GM23248 (cell line): ENCODE measurements around the gene AGMO. TPM values are rescaled to one million over a fixed set of nuclear protein-coding genes. Genes with fewer than 3 reads are reported as not detected.
A peak's percentile ranks its signal among the peaks of the same experiment; 100 is the strongest.
"Not testable (repeated sequence)": the region's sequence is repeated elsewhere in the genome, so short reads cannot be mapped to it uniquely, and the experiment has no call there.

Experiments used
- DNase-seq: peaks from one replicate; pipeline ENCODE4 v3.0.0-alpha.2; 2015
- H2AFZ ChIP-seq: fragments of 200-600 bp; sonication (generic); 2 replicates; pipeline ENCODE4 v1.6.1; 2016; ENCODE audit warnings: antibody characterized with exemption
- H3F3A ChIP-seq: fragments of 200-600 bp; sonication (generic); 2 replicates; pipeline ENCODE4 v1.6.1; 2016; ENCODE audit warnings: mild to moderate bottlenecking, antibody characterized with exemption, mixed run types; ENCODE audit not compliant: insufficient read depth
- H3K27ac ChIP-seq: fragments of 200-600 bp; sonication (generic); 2 replicates; pipeline ENCODE4 v1.5.1; 2016; ENCODE audit warnings: mild to moderate bottlenecking
- H3K27me3 ChIP-seq: fragments of 200-600 bp; sonication (generic); replicated peaks from 2 replicates; pipeline ENCODE4 v1.6.1; 2016; ENCODE audit warnings: mild to moderate bottlenecking; ENCODE audit not compliant: insufficient read depth
- H3K36me3 ChIP-seq: fragments of 200-600 bp; sonication (generic); 2 replicates; pipeline ENCODE4 v1.6.1; 2016; ENCODE audit warnings: low read depth, mild to moderate bottlenecking
- H3K4me1 ChIP-seq: fragments of 200-600 bp; sonication (generic); 2 replicates; pipeline ENCODE4 v1.6.1; 2016; ENCODE audit warnings: mild to moderate bottlenecking; ENCODE audit not compliant: insufficient read depth
- H3K4me2 ChIP-seq: fragments of 200-600 bp; sonication (generic); one replicate; pipeline ENCODE4 v1.6.1; 2016; ENCODE audit warnings: mild to moderate bottlenecking; ENCODE audit not compliant: unreplicated experiment
- H3K4me3 ChIP-seq: fragments of 200-600 bp; sonication (generic); 2 replicates; pipeline ENCODE4 v1.5.1; 2016; ENCODE audit warnings: mild to moderate bottlenecking
- H3K79me2 ChIP-seq: fragments of 200-600 bp; sonication (generic); 2 replicates; pipeline ENCODE4 v1.6.1; 2016; ENCODE audit warnings: mild to moderate bottlenecking; ENCODE audit not compliant: insufficient read depth
- H3K9ac ChIP-seq: fragments of 200-600 bp; sonication (generic); 2 replicates; pipeline ENCODE4 v1.6.1; 2016; ENCODE audit warnings: mild to moderate bottlenecking
- H3K9me2 ChIP-seq: fragments of 200-600 bp; sonication (generic); 2 replicates; pipeline ENCODE4 v1.6.1; 2016; ENCODE audit warnings: mixed run types, mild to moderate bottlenecking, moderate library complexity; ENCODE audit not compliant: insufficient read depth
- H3K9me3 ChIP-seq: fragments of 200-600 bp; sonication (generic); one replicate; pipeline ENCODE4 v1.6.1; 2017; ENCODE audit warnings: low read depth
- H4K20me1 ChIP-seq: fragments of 200-600 bp; sonication (generic); 2 replicates; pipeline ENCODE4 v1.6.0; 2016; ENCODE audit not compliant: insufficient read depth
- EZH2 ChIP-seq: fragments of 200-600 bp; sonication (generic); IDR thresholded peaks from 2 replicates; pipeline ENCODE4 v1.6.1; 2018; ENCODE audit warnings: antibody characterized with exemption, mild to moderate bottlenecking; ENCODE audit not compliant: insufficient read depth, poor library complexity, severe bottlenecking
- EZH2phosphoT487 ChIP-seq: fragments of 200-600 bp; sonication (generic); IDR thresholded peaks from 2 replicates; pipeline ENCODE4 v1.6.1; 2018; ENCODE audit warnings: antibody characterized with exemption, moderate library complexity, mild to moderate bottlenecking, low read depth; ENCODE audit not compliant: insufficient read depth
- WGBS, 2 experiments: methylation state at CpG; one replicate each; pipeline ENCODE4 v1.1.6; 2015 to 2017; ENCODE audit warnings: low lambda C conversion rate in 2 of 2, low coverage in 1 of 2; ENCODE audit errors: missing lambda C conversion rate in 2 of 2; 5-methylcytosine and 5-hydroxymethylcytosine counted together
- in situ Hi-C: fragments of 300-500 bp; cut with MboI; formaldehyde crosslinking; loops from 2 replicates; pipeline ENCODE4 v1.15.0; 2020
- polyA plus RNA-seq: library from polyadenylated mRNA; unstranded; fragments of >200 nt; fragmentation: Nextera tagmentation; extraction: Ambion mirVana; gene quantifications from 2 replicates; pipeline ENCODE4 v1.2.1, GENCODE V29; 2016
- total RNA-seq: library from RNA; depleted of rRNA; stranded (reverse); fragments of >200 nt; shearing (Covaris generic); gene quantifications from 2 replicates; pipeline ENCODE4 v1.2.3, GENCODE V29; 2014

The AGMO gene
- total and polyA plus RNA-seq, 2 experiments from 2014 or later = not detected

- Histone ChIP-seq H3K4me3 (no peak overlapping the region), H3K4me2 (no peak overlapping the region)
- TF ChIP-seq EZH2 (no peak), EZH2phosphoT487 (no peak)
Measured at GRCh38 chr7:15306296-15306695, 255.5 kb downstream of the AGMO start.

GRCh38 chr7:15305002-15305600 is 256.7 kb downstream of the AGMO start:
- in situ Hi-C loops = loop anchor here (25.0 kb wide), 2 partner anchors 407 to 1257 kb away; no protein-coding TSS in a partner anchor
- no peak overlapping the region for H3K4me2 ChIP-seq
- no peak overlapping the region for H2AFZ ChIP-seq
- H3K79me2 ChIP-seq = no peaks in the 10 kb centered on the region
- H3F3A ChIP-seq = no peaks in the 10 kb centered on the region
- no peaks in the 10 kb centered on the region for H4K20me1 ChIP-seq
- H3K36me3 ChIP-seq = no peaks in the 10 kb centered on the region
- H3K9me2 ChIP-seq = no peaks in the 10 kb centered on the region
- H3K4me3 ChIP-seq = no peak overlapping the region
- no peaks in the 10 kb centered on the region for H3K9me3 ChIP-seq
- no peak overlapping the region for H3K27ac ChIP-seq
- no peak overlapping the region for H3K9ac ChIP-seq
- peak; percentile 71 for DNase-seq
- H3K4me1 ChIP-seq = peaks cover 6% of the 10 kb centered on the region; the same call in 1 of the 2 replicates
- TF ChIP-seq EZH2 (no peak), EZH2phosphoT487 (no peak)
- 78 to 85% methylated on average over 2 of the region's 2 CpGs for WGBS, 2 experiments
- no peaks in the 10 kb centered on the region for H3K27me3 ChIP-seq

More at GRCh38 chr7:15306296-15306695, 255.5 kb downstream of the AGMO start:
- no peaks in the 10 kb centered on the region for H4K20me1 ChIP-seq
- no peak overlapping the region for H3K9ac ChIP-seq
- DNase-seq = peak; percentile 4
- no peaks in the 10 kb centered on the region for H3F3A ChIP-seq
- no peaks in the 10 kb centered on the region for H3K79me2 ChIP-seq
- H3K27me3 ChIP-seq = no peaks in the 10 kb centered on the region
- H3K9me2 ChIP-seq = no peaks in the 10 kb centered on the region
- peaks cover 7% of the 10 kb centered on the region; the same call in 1 of the 2 replicates for H3K4me1 ChIP-seq
- H3K9me3 ChIP-seq = no peaks in the 10 kb centered on the region
- no peak overlapping the region for H3K27ac ChIP-seq
- H3K36me3 ChIP-seq = no peaks in the 10 kb centered on the region
- in situ Hi-C loops = loop anchor here (25.0 kb wide), 2 partner anchors 406 to 1256 kb away; no protein-coding TSS in a partner anchor
- no peak overlapping the region for H2AFZ ChIP-seq

GRCh38 chr7:15303357-15303756 is 258.5 kb downstream of the AGMO start:
- Histone ChIP-seq H3K4me2 (no peak overlapping the region), H3K27ac (no peak overlapping the region), H3K4me1 (no peaks in the 10 kb centered on the region), H3K79me2 (no peaks in the 10 kb centered on the region), H3K27me3 (no peaks in the 10 kb centered on the region), H3K9ac (no peak overlapping the region), H3K36me3 (no peaks in the 10 kb centered on the region), H4K20me1 (no peaks in the 10 kb centered on the region), H3K9me3 (no peaks in the 10 kb centered on the region), H2AFZ (no peak overlapping the region), H3K9me2 (no peaks in the 10 kb centered on the region), H3F3A (no peaks in the 10 kb centered on the region), H3K4me3 (no peak overlapping the region)
- WGBS, 2 experiments = 94% methylated on average over 3 of the region's 3 CpGs
- in situ Hi-C loops = loop anchor here (25.0 kb wide), 2 partner anchors 409 to 1259 kb away; no protein-coding TSS in a partner anchor
- TF ChIP-seq EZH2 (no peak), EZH2phosphoT487 (no peak)
- no peak for DNase-seq

GRCh38 chr7:15300986-15301385 is 260.8 kb downstream of the AGMO start:
- not testable (repeated sequence) for H3K27ac ChIP-seq, H3K9me2 ChIP-seq, H3K9ac ChIP-seq, H3F3A ChIP-seq, H3K27me3 ChIP-seq, H2AFZ ChIP-seq, H3K36me3 ChIP-seq, H3K4me2 ChIP-seq, H3K4me1 ChIP-seq, H3K79me2 ChIP-seq, H4K20me1 ChIP-seq, H3K9me3 ChIP-seq, DNase-seq, H3K4me3 ChIP-seq
- WGBS, 2 experiments = 84 to 87% methylated on average over 6 of the region's 6 CpGs
- in situ Hi-C loops = loop anchor here (25.0 kb wide), 2 partner anchors 411 to 1261 kb away; no protein-coding TSS in a partner anchor
